ENCODE measurements around the gene VAMP7. TPM values are rescaled to one million over a fixed set of nuclear protein-coding genes. Genes with fewer than 3 reads are reported as not detected.
A peak's percentile ranks its signal among the peaks of the same experiment; 100 is the strongest.

The VAMP7 gene
- total RNA-seq, 2 experiments from 2014 or later: 30.5 to 30.7 TPM

DNA sequence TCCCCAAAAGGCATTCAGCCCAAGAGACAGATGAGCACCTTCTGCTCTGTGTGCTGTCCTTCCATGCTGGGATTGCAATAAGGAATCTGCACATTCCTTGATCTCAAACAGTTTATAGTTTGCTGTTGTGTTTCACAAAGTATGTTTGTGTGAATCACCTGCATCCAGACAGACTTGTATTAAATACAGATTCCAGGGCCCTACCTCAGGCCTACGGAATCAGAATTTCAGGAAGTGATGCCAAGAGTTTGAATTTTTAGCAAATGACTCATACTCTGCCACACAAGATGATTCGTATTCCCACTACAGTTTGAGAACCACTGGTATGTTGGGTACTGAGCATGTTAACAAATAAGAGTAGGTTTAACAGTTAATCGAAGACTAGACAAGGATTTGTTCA lies 7.0 kb downstream of the VAMP7 start:
- no peak for ATAC-seq
- Mint-ChIP-seq H3K9me3 (no peaks in the 10 kb centered on the region), H3K4me1 (ENCODE audit: low read depth) (peaks cover 23% of the 10 kb centered on the region), H3K36me3 (ENCODE audit: low read depth) (peaks cover 11% of the 10 kb centered on the region), H3K4me3 (no peak overlapping the region), H3K27ac (no peak overlapping the region), H3K27me3 (no peaks in the 10 kb centered on the region)
- ChIA-PET CTCF (no interaction called here), POLR2A (no interaction called here)
- DNase-seq: no peak
- no peak for TF ChIP-seq CTCF (IDR thresholded peaks at IDR 0.05)
- intact Hi-C loops (cut with micrococcal nuclease): no loop called here

GRCh38 chrX:155889328-155889727 lies 8.2 kb downstream of the VAMP7 start:
- Mint-ChIP-seq H3K4me1 (ENCODE audit: low read depth) (peaks cover 26% of the 10 kb centered on the region), H3K36me3 (ENCODE audit: low read depth) (peaks cover 21% of the 10 kb centered on the region), H3K27me3 (no peaks in the 10 kb centered on the region), H3K27ac (no peak overlapping the region), H3K9me3 (no peaks in the 10 kb centered on the region), H3K4me3 (no peak overlapping the region)
- intact Hi-C loops (cut with micrococcal nuclease): no loop called here
- POLR2A ChIA-PET: no interaction called here
- ATAC-seq: no peak
- no peak for TF ChIP-seq CTCF (IDR thresholded peaks at IDR 0.05)
- DNase-seq: no peak
- CTCF ChIA-PET: no interaction called here

DNA sequence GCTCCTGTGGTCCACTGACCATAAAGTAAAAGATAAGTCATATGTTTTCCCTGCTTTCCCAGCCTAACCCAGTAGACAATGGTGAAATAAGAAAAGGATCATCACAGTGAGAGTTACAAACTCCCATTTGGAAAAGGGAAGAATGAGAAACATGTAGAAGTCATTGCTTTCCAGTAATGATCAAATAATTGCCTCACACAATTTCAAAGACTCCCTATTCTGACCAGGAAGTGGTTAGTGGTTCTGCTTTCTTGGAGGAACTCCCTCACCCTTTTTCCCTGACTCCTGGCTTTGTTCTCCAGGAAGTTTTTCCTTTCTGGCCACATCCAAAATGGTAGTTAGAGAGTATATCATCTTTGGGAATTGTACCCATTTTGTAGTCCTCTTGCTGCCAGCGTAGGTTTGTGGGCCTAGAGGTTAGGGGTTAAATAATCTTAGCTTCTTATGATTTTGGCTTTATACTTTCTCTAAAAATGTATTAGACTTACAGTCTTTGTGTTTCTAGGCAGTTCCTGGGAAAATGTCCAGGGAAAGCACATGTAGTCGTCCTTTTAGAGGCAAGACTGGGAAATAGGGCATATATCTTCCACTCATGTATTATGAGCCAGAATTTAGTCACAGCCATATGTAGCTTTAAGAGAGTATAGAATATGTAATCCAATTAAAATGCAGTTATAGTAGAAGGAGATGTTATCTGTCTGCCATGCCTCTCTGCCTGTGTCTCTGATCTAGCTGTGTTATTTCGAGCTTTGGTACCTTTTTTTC lies 10.5 kb downstream of the VAMP7 start:
- H3K4me1 Mint-ChIP-seq (ENCODE audit: low read depth): peaks cover 23% of the 10 kb centered on the region
- intact Hi-C loops (cut with micrococcal nuclease): no loop called here
- H3K27me3 Mint-ChIP-seq: no peaks in the 10 kb centered on the region
- H3K36me3 Mint-ChIP-seq (ENCODE audit: low read depth): peaks cover 25% of the 10 kb centered on the region
- TF ChIP-seq CTCF (IDR thresholded peaks at IDR 0.05): no peak
- CTCF ChIA-PET: no interaction called here
- H3K4me3 Mint-ChIP-seq: no peak overlapping the region
- DNase-seq (no peak), ATAC-seq (no peak)
- no peaks in the 10 kb centered on the region for H3K9me3 Mint-ChIP-seq
- H3K27ac Mint-ChIP-seq: no peak overlapping the region
- POLR2A ChIA-PET: no interaction called here

- DNase-seq (no peak), ATAC-seq (no peak)
- peak overlapping the region; percentile 0 for H3K27ac Mint-ChIP-seq
- ChIA-PET POLR2A (no interaction called here), CTCF (no interaction called here)
- H3K27me3 Mint-ChIP-seq: no peaks in the 10 kb centered on the region
- H3K36me3 Mint-ChIP-seq (ENCODE audit: low read depth): peaks cover 31% of the 10 kb centered on the region
- H3K9me3 Mint-ChIP-seq: no peaks in the 10 kb centered on the region
- intact Hi-C loops (cut with micrococcal nuclease): no loop called here
- no peak overlapping the region for H3K4me3 Mint-ChIP-seq
- no peak for TF ChIP-seq CTCF (IDR thresholded peaks at IDR 0.05)
- peaks cover 11% of the 10 kb centered on the region for H3K4me1 Mint-ChIP-seq (ENCODE audit: low read depth)
These were observed 12.4 kb downstream of the VAMP7 start for GRCh38 chrX:155893521-155893920.

DNA sequence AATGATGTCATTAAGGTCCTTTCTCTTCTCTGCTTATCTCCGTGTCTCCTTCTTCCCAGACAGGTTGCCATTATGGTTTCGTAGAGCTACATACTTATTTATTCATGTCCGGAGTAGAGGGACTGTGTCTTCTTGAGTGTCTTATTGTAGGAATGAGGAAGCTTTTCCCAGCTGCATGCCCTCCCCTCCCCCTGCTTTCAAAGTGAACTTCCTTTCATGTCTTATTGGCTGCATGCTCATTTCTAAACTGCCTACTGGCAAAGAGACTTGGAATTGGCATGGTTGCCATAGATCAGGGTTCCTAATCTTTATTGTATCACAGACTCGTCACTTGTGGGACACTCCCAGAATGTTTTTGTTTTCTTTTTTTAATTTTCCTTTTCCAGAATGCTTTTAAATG lies 15.4 kb downstream of the VAMP7 start:
- intact Hi-C loops (cut with micrococcal nuclease): no loop called here
- DNase-seq (no peak), ATAC-seq (no peak)
- H3K4me3 Mint-ChIP-seq: no peak overlapping the region
- H3K36me3 Mint-ChIP-seq (ENCODE audit: low read depth): peaks cover 41% of the 10 kb centered on the region
- H3K4me1 Mint-ChIP-seq (ENCODE audit: low read depth): peaks cover 10% of the 10 kb centered on the region
- no peak for TF ChIP-seq CTCF (IDR thresholded peaks at IDR 0.05)
- POLR2A ChIA-PET: no interaction called here
- no peak overlapping the region for H3K27ac Mint-ChIP-seq
- no peaks in the 10 kb centered on the region for H3K27me3 Mint-ChIP-seq
- CTCF ChIA-PET: no interaction called here
- peaks cover 4% of the 10 kb centered on the region for H3K9me3 Mint-ChIP-seq

Measured in activated CD8-positive, alpha-beta T cell treated with anti-CD3 and anti-CD28 coated beads for 36 hours (primary cell).